Spleen (tissue), 11 donors: Measurements from ENCODE around the gene ST6GALNAC4. TPM values are rescaled to one million over a fixed set of nuclear protein-coding genes. Genes with fewer than 3 reads are reported as not detected.

Source experiments
- DNase-seq: peaks from one replicate; pipeline ENCODE4 v3.0.0-alpha.2; 2020
- H3K27ac ChIP-seq, 8 donors: fragments of 200-600 bp; sonication (generic) in 7 of 8; 1 replicate in 4 of 8; 2 replicates in 4 of 8; pipeline versions ENCODE4 v1.5.0 to v1.8.0; 2016 to 2021; ENCODE audit warnings: inconsistent platforms in 4 of 8, mild to moderate bottlenecking in 4 of 8, moderate library complexity in 1 of 8
- H3K27me3 ChIP-seq, 7 donors: fragments of 200-600 bp; sonication (generic) in 6 of 7; replicated peaks in 1 of 7; 1 replicate in 4 of 7; 2 replicates in 3 of 7; pipeline versions ENCODE4 v1.5.0 to v1.8.0; 2016 to 2021; ENCODE audit warnings: inconsistent platforms in 3 of 7, mild to moderate bottlenecking in 1 of 7
- H3K36me3 ChIP-seq, 6 donors: fragments of 200-600 bp; sonication (generic) in 5 of 6; 1 replicate in 4 of 6; 2 replicates in 2 of 6; pipeline versions ENCODE4 v1.5.0 to v1.8.0; 2016 to 2021; ENCODE audit warnings: inconsistent platforms in 2 of 6
- H3K4me1 ChIP-seq, 6 donors: fragments of 200-600 bp; sonication (generic) in 5 of 6; 1 replicate in 3 of 6; 2 replicates in 3 of 6; pipeline versions ENCODE4 v1.5.0 to v1.8.0; 2016 to 2021; ENCODE audit warnings: inconsistent platforms in 3 of 6
- H3K4me3 ChIP-seq, 8 donors: fragments of 200-600 bp; sonication (generic) in 7 of 8; 1 replicate in 4 of 8; 2 replicates in 4 of 8; pipeline versions ENCODE4 v1.5.0 to v1.8.0; 2016 to 2021; ENCODE audit warnings: inconsistent platforms in 4 of 8, mild to moderate bottlenecking in 4 of 8, moderate library complexity in 2 of 8
- H3K9me3 ChIP-seq, 8 donors: fragments of 200-600 bp; sonication (generic) in 7 of 8; 1 replicate in 4 of 8; 2 replicates in 4 of 8; pipeline versions ENCODE4 v1.5.0 to v1.8.0; 2016 to 2021; ENCODE audit warnings: inconsistent platforms in 4 of 8
- POLR2A ChIP-seq, 3 donors: fragments of 450-650 bp; IDR thresholded peaks; one replicate each; pipeline ENCODE4 v1.5.1; 2017; ENCODE audit warnings: antibody characterized with exemption in 3 of 3, mild to moderate bottlenecking in 1 of 3
- POLR2AphosphoS5 ChIP-seq, 3 donors: sonication (generic); formaldehyde crosslinking; IDR thresholded peaks; one replicate each; pipeline ENCODE4 v1.5.1; 2017; ENCODE audit warnings: antibody characterized with exemption in 3 of 3
- WGBS, 5 donors: extraction: QIAGEN DNeasy Blood & Tissue Kit in 3 of 5; methylation state at CpG; one replicate each; pipeline versions ENCODE4 v1.1.5 to v1.1.7; 2013 to 2018; 5-methylcytosine and 5-hydroxymethylcytosine counted together
- intact Hi-C: fragments of 100-400 bp; cut with DNase I; formaldehyde crosslinking; loops from one replicate; pipeline ENCODE4 v1.15.0; 2023; ENCODE audit warnings: low total_unique reads
- polyA plus RNA-seq, 3 donors: library from polyadenylated mRNA; stranded (reverse); fragments of 200-250 nt; gene quantifications; one replicate each; pipeline ENCODE4 v1.2.1, GENCODE V29; 2013
- total RNA-seq, 7 donors: library from RNA; depleted of rRNA in 3 of 7; stranded (reverse); fragments of >200 nt in 3 of 7; fragmentation: NEBNext Ultra II Directional in 4 of 7; extraction: Animal tissue kit (Norgen Biotek cat#: 25700) in 4 of 7; gene quantifications; one replicate each; pipeline versions ENCODE4 v1.1.0 to v1.2.1, GENCODE V29; 2016 to 2021
- TF ChIP-seq, protein P1 (sequence below), 11 experiments: fragments of 200-600 bp in 7 of 11; fragments of 450-650 bp in 4 of 11; sonication (generic) in 4 of 11; IDR thresholded peaks in 8 of 11; conservative IDR thresholded peaks in 3 of 11; 1 replicate in 7 of 11; 2 replicates in 4 of 11; pipeline versions ENCODE4 v1.4.0 to v1.8.0; 2016 to 2021; ENCODE audit warnings: antibody characterized with exemption in 11 of 11, inconsistent platforms in 4 of 11, mild to moderate bottlenecking in 1 of 11
- donor health status: healthy with polysubstance abuse.
- donor health status: DM: no; HTN: no; CAD: no; lungs with moderate emphysema.
- donor health status: DM: no; HTN: no; CAD: no.
- donor health status: Bipolar disorder and iron deficiency.
- donor health status: healthy.
- donor health status: DM: no; HTN: no; CAD: no.
- donor health status: DM: yes; HTN: yes; CAD: no.

Gene ST6GALNAC4
- total and polyA plus RNA-seq, 10 donors: 16.0 to 92.8 (median 59.3) TPM

- Histone ChIP-seq H3K36me3 (no peaks in the 10 kb centered on the region), H3K9me3 (no peaks in the 10 kb centered on the region), H3K27ac (no peak overlapping the region), H3K4me3 (peak overlapping the region in 3 of 8 donors; percentile 9 to 54 (median 26)), H3K27me3 (peaks cover 0 to 36% (median 5%) of the 10 kb centered on the region in 7 donors), H3K4me1 (peaks cover 40 to 65% (median 49%) of the 10 kb centered on the region in 6 donors)
- intact Hi-C loops: loop anchor here (5.0 kb wide), 3 partner anchors 134 to 419 kb away; partner anchors contain the start of genes CDK9 and TOR2A
- peak; percentile 94 for DNase-seq
- TF ChIP-seq, protein P1, sequence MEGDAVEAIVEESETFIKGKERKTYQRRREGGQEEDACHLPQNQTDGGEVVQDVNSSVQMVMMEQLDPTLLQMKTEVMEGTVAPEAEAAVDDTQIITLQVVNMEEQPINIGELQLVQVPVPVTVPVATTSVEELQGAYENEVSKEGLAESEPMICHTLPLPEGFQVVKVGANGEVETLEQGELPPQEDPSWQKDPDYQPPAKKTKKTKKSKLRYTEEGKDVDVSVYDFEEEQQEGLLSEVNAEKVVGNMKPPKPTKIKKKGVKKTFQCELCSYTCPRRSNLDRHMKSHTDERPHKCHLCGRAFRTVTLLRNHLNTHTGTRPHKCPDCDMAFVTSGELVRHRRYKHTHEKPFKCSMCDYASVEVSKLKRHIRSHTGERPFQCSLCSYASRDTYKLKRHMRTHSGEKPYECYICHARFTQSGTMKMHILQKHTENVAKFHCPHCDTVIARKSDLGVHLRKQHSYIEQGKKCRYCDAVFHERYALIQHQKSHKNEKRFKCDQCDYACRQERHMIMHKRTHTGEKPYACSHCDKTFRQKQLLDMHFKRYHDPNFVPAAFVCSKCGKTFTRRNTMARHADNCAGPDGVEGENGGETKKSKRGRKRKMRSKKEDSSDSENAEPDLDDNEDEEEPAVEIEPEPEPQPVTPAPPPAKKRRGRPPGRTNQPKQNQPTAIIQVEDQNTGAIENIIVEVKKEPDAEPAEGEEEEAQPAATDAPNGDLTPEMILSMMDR (IDR thresholded peaks at IDR 0.05 in 8 of 11, conservative IDR thresholded peaks at IDR 0.05 in 3 of 11): peak; percentile 96 to 100 (median 99)
- peak; percentile 73 to 76 (median 73) for TF ChIP-seq POLR2AphosphoS5 (IDR thresholded peaks at IDR 0.05)
- no peak for TF ChIP-seq POLR2A (IDR thresholded peaks at IDR 0.05)
- 3 to 13% (median 6%) methylated on average over 11 to 45 of the region's 45 CpGs for WGBS, 5 donors
These were observed 4.8 kb upstream of the ST6GALNAC4 start for GRCh38 chr9:127921557-127922120.

GRCh38 chr9:127920794-127921193, 4.0 kb upstream of the ST6GALNAC4 start:
- DNase-seq: no peak
- H3K4me1 ChIP-seq: peaks cover 44 to 69% (median 55%) of the 10 kb centered on the region in 6 donors
- 80 to 90% (median 88%) methylated on average over 7 of the region's 7 CpGs for WGBS, 5 donors
- no peak for TF ChIP-seq POLR2A (IDR thresholded peaks at IDR 0.05)
- TF ChIP-seq, protein P1 (IDR thresholded peaks at IDR 0.05 in 8 of 11, conservative IDR thresholded peaks at IDR 0.05 in 3 of 11): no peak
- no peak for TF ChIP-seq POLR2AphosphoS5 (IDR thresholded peaks at IDR 0.05)
- no peak overlapping the region for H3K4me3 ChIP-seq
- no peaks in the 10 kb centered on the region for H3K36me3 ChIP-seq
- H3K9me3 ChIP-seq: no peaks in the 10 kb centered on the region
- H3K27ac ChIP-seq: no peak overlapping the region
- peaks cover 0 to 28% (median 5%) of the 10 kb centered on the region in 7 donors for H3K27me3 ChIP-seq
- intact Hi-C loops: loop anchor here (5.0 kb wide), 3 partner anchors 133 to 418 kb away; partner anchors contain the start of genes CDK9 and TOR2A

- WGBS, 5 donors: 41 to 63% (median 52%) methylated on average over 7 to 8 of the region's 8 CpGs
- Histone ChIP-seq H3K27ac (peak overlapping the region in 7 of 8 donors; percentile 15 to 91 (median 87)), H3K9me3 (no peaks in the 10 kb centered on the region), H3K4me3 (no peak overlapping the region), H3K4me1 (peaks cover 53 to 83% (median 69%) of the 10 kb centered on the region in 6 donors), H3K36me3 (peaks cover 0 to 8% (median 0%) of the 10 kb centered on the region in 6 donors), H3K27me3 (peaks cover 0 to 16% (median 5%) of the 10 kb centered on the region in 7 donors)
- TF ChIP-seq, protein P1 (IDR thresholded peaks at IDR 0.05 in 8 of 11, conservative IDR thresholded peaks at IDR 0.05 in 3 of 11): no peak
- peak in 2 of 3 donors; percentile 74 to 79 for TF ChIP-seq POLR2AphosphoS5 (IDR thresholded peaks at IDR 0.05)
- no peak for DNase-seq
- intact Hi-C loops: no loop called here
These were observed 2.5 kb upstream of the ST6GALNAC4 start for GRCh38 chr9:127919253-127919815.
